Measurements from ENCODE around the gene PHB1.
"Not testable (repeated sequence)": the region's sequence is repeated elsewhere in the genome, so short reads cannot be mapped to it uniquely, and the experiment has no call there.

Gene PHB1

DNA sequence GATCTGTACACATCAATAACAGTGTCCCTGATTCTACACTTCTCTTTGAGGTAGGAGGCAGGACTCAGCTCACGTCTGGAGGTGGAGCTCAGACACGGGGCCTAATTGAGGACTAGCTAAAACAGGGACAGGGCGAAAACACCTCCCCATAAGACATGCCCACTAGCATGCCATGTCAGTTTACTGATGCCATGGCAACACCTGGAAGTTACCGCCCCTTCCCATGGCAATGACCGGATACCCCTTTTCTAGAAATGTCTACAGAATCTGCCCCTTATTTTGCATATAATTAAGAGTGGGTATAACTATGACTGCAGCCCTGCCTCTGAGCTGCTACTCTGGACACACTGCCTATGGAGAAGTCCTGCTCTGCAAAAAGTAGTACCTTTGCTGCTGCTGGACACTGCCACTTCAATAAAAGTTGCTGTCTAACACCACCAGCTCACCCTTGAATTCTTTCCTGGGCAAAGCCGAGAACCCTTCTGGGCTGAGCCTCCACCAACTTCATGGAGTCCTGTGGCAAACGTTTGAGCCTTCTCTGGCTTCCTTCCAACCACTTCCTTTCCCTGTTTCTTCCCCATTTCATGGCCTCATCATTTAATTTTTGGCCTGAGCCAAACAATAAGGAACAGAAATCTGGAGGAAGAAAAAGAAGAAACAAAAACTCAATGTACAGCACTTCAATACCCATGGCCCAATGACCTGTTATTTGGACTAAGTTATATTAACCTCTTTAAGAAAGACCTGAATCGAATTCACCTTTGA lies 21.0 kb downstream of the PHB1 start:
- no peak for DNase-seq (ENCODE audit: low read depth, low spot score)
- ChIA-PET POLR2A (no interaction called here), CTCF (interaction anchor here (0.7 to 10.4 kb wide), 12 partner anchors 13 to 167 kb away, joined by 3 to 297 read pairs (median 4); no protein-coding TSS in a partner anchor)
- TF ChIP-seq, protein P1, sequence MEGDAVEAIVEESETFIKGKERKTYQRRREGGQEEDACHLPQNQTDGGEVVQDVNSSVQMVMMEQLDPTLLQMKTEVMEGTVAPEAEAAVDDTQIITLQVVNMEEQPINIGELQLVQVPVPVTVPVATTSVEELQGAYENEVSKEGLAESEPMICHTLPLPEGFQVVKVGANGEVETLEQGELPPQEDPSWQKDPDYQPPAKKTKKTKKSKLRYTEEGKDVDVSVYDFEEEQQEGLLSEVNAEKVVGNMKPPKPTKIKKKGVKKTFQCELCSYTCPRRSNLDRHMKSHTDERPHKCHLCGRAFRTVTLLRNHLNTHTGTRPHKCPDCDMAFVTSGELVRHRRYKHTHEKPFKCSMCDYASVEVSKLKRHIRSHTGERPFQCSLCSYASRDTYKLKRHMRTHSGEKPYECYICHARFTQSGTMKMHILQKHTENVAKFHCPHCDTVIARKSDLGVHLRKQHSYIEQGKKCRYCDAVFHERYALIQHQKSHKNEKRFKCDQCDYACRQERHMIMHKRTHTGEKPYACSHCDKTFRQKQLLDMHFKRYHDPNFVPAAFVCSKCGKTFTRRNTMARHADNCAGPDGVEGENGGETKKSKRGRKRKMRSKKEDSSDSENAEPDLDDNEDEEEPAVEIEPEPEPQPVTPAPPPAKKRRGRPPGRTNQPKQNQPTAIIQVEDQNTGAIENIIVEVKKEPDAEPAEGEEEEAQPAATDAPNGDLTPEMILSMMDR (IDR thresholded peaks at IDR 0.05; ENCODE audit: insufficient read depth, low read length, missing control alignments): no peak
- no peak overlapping the region for H3K4me3 ChIP-seq (ENCODE audit: low read depth, low read length)

DNA sequence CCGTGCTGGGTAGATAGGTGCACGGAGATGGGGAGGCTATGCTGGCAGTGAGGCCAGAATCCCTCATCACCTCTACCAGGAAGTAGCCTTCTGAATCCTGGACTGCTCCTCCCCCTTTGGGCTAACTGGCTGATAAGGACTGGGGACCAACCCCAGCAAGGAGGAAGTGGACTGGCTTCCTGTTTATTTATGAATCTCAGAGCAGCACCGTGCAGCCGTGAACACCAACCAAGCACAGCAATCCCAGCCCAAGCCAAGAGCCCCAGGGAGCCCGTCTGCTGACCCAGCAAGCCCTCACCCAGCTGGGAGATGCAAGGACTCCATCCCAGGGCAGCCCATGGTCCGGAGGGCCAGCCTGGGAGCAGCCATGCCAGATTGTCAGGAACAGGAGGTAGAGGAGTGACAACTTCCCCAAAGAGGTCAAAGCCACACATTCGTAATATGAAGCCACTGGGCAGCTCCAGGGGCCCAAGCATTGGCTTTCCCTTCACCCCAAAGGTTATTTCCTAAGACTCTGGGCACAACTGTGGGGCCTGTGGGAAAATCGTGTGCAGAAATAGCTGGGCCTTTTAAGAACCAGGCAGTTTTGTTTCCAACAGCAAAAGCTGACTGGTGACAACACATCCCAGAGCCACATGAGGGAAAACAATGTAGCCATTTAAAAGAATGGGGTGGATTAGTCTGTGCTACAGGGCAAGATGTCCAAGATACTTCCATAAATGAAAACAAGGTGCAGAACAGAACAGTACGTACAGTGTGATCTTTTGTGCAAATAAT lies 23.9 kb downstream of the PHB1 start:
- no peak overlapping the region for H3K4me3 ChIP-seq (ENCODE audit: low read depth, low read length)
- DNase-seq (ENCODE audit: low read depth, low spot score): no peak
- ChIA-PET POLR2A (interaction anchor here (1.1 kb wide), 1 partner anchor 30 kb away, joined by 3 read pairs; no protein-coding TSS in a partner anchor), CTCF (interaction anchor here (0.7 to 6.0 kb wide), 7 partner anchors 9 to 100 kb away, joined by 3 to 60 read pairs (median 4); no protein-coding TSS in a partner anchor)
- TF ChIP-seq, protein P1 (IDR thresholded peaks at IDR 0.05; ENCODE audit: insufficient read depth, low read length, missing control alignments): no peak

DNA sequence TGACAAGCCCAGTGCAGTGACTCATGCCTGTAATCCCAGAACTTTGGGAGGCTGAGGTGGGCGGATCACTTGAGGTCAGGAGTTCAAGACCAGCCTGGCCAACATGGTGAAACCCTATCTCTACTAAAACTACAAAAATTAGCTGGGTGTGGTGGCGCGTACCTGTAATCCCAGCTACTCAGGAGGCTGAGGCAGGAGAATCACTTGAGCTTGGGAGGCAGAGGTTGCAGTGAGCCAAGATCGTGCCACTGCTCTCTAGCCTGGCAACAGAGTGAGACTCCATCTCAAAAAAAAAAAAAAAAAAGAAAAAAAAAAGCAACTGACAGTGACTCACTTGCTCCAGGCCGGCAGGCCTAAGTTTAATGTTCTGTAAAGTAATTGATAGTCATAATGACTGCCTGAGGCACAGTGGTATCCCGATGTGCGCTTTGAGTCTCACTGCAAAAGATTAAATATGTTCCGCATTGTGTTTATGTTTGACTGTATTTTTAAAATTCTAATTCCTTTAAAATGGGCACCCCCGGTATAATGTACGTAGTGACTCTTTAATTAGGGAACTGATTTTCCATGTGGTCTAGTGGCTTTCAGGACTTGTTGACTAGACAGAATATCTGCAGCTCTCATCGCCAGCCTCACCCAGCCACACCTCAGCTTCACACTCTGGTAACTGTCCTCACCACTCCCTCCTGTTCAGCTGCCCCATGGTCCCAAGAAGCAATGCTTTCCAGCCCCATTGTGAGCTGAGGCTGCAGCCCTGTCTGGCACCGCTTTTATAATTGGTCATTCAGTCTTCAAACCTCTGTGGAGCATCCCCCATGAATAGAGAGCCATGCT lies 25.0 kb downstream of the PHB1 start:
- POLR2A ChIA-PET: interaction anchor here (1.1 kb wide), 1 partner anchor 29 kb away, joined by 3 read pairs; no protein-coding TSS in a partner anchor
- CTCF ChIA-PET: interaction anchor here (0.9 to 6.0 kb wide), 5 partner anchors 23 to 166 kb away, joined by 3 to 60 read pairs (median 4); no protein-coding TSS in a partner anchor
- H3K4me3 ChIP-seq (ENCODE audit: low read depth, low read length); DNase-seq (ENCODE audit: low read depth, low spot score): not testable (repeated sequence)

DNA sequence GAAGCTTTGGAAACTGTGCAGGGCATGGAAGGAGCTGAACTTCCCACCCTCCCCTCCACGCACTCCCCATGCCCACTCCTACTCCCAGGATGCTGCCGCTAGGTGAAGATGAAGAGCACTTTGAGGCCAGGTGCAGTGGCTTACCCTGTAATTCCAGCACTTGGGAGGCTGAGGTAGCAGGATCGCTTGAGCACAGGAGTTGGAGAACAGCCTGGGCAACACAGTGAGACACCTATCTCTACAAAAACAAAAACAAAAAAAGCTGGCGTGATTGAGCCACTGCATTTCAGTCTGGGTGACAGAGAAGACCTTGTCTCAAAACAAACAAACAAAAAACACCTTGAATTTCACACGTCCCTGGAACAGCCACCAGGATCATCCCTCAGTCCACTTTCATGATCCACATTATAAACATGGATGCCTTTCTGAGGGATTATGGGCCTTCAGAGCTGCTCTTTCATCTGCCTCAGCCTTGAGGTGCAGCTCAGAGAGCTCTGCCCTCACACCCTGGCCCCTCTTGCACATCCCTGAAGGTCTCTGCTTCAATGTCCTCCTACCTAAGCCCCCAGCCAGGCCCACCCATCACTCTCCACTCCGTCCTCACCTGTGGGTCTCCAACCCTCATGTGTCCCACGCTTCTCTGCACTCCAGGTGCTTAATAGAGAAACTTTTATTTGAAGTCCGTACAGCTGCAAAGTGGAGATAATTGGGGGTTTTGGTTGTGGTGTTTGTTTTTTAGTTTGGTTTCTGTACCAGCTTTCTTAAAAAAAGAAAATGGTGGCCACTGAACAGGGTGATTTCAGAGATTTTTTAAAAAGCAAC lies 25.8 kb downstream of the PHB1 start:
- DNase-seq (ENCODE audit: low read depth, low spot score): no peak
- POLR2A ChIA-PET: no interaction called here
- CTCF ChIA-PET: interaction anchor here (0.9 to 6.0 kb wide), 3 partner anchors 39 to 167 kb away, joined by 3 to 60 read pairs (median 4); no protein-coding TSS in a partner anchor
- no peak overlapping the region for H3K4me3 ChIP-seq (ENCODE audit: low read depth, low read length)
- TF ChIP-seq, protein P1 (IDR thresholded peaks at IDR 0.05; ENCODE audit: insufficient read depth, low read length, missing control alignments): no peak

- TF ChIP-seq, protein P1 (IDR thresholded peaks at IDR 0.05; ENCODE audit: insufficient read depth, low read length, missing control alignments): no peak
- CTCF ChIA-PET: interaction anchor here (1.2 to 6.0 kb wide), 3 partner anchors 9 to 72 kb away, joined by 3 to 60 read pairs (median 4); no protein-coding TSS in a partner anchor
Observed at GRCh38 chr17:49388290-49388640, 26.4 kb downstream of the PHB1 start.

More at GRCh38 chr17:49388290-49388640, 26.4 kb downstream of the PHB1 start:
- POLR2A ChIA-PET: no interaction called here
- no peak for DNase-seq (ENCODE audit: low read depth, low spot score)
- H3K4me3 ChIP-seq (ENCODE audit: low read depth, low read length): no peak overlapping the region
